Sigmoid colon (tissue), 7 donors: ENCODE measurements around the gene LRRC7. TPM values are rescaled to one million over a fixed set of nuclear protein-coding genes. Genes with fewer than 3 reads are reported as not detected.

Experiments
- DNase-seq: peaks from one replicate; pipeline ENCODE4 v3.0.0-alpha.2; 2019
- H3K27ac ChIP-seq, 4 donors: fragments of 200-600 bp; sonication (generic); one replicate each; pipeline ENCODE4 v1.5.1; 2016 to 2019; ENCODE audit warnings: mild to moderate bottlenecking in 1 of 4
- H3K27me3 ChIP-seq, 3 donors: fragments of 200-600 bp; sonication (generic); one replicate each; pipeline ENCODE4 v1.5.1; 2019; ENCODE audit warnings: mild to moderate bottlenecking in 1 of 3
- H3K36me3 ChIP-seq, 4 donors: fragments of 200-600 bp; sonication (generic); one replicate each; pipeline ENCODE4 v1.5.1; 2016 to 2019
- H3K4me1 ChIP-seq, 4 donors: fragments of 200-600 bp; sonication (generic); one replicate each; pipeline ENCODE4 v1.5.1; 2017 to 2019
- H3K4me3 ChIP-seq, 4 donors: fragments of 200-600 bp; sonication (generic); one replicate each; pipeline ENCODE4 v1.5.1; 2017 to 2019; ENCODE audit warnings: mild to moderate bottlenecking in 2 of 4, moderate library complexity in 1 of 4
- H3K9me3 ChIP-seq, 4 donors: fragments of 200-600 bp in 3 of 4; sonication (generic) in 3 of 4; one replicate each; pipeline versions ENCODE4 v1.5.1 to v1.6.1; 2013 to 2019
- EP300 ChIP-seq, 4 donors: sonication (generic); formaldehyde crosslinking; IDR thresholded peaks; one replicate each; pipeline ENCODE4 v1.6.1; 2017; ENCODE audit warnings: antibody characterized with exemption in 4 of 4
- POLR2A ChIP-seq, 2 donors: fragments of 450-650 bp; IDR thresholded peaks; one replicate each; pipeline ENCODE4 v1.6.1; 2016; ENCODE audit warnings: antibody characterized with exemption in 2 of 2, mild to moderate bottlenecking in 2 of 2, moderate library complexity in 2 of 2
- POLR2AphosphoS5 ChIP-seq, 4 donors: sonication (generic); formaldehyde crosslinking; IDR thresholded peaks; one replicate each; pipeline ENCODE4 v1.6.1; 2017; ENCODE audit warnings: antibody characterized with exemption in 4 of 4
- WGBS, 2 donors: extraction: QIAGEN DNeasy Blood & Tissue Kit; methylation state at CpG; one replicate each; pipeline ENCODE4 v1.1.7; 2013; 5-methylcytosine and 5-hydroxymethylcytosine counted together
- intact Hi-C: fragments of 100-400 bp; cut with DNase I; formaldehyde crosslinking; loops from one replicate; pipeline ENCODE4 v1.15.1; 2023
- polyA plus RNA-seq, 3 donors: library from polyadenylated mRNA; stranded (reverse); fragments of 200-250 nt; gene quantifications; one replicate each; pipeline ENCODE4 v1.2.3, GENCODE V29; 2013
- total RNA-seq, 4 donors: library from RNA; depleted of rRNA; stranded (reverse); fragments of >200 nt; gene quantifications; one replicate each; pipeline ENCODE4 v1.1.0, GENCODE V29; 2016
- TF ChIP-seq, protein P1 (sequence below), 4 experiments: fragments of 450-650 bp in 3 of 4; fragments of 200-600 bp in 1 of 4; IDR thresholded peaks; one replicate each; pipeline ENCODE4 v1.5.1; 2016 to 2019; ENCODE audit warnings: antibody characterized with exemption in 4 of 4, mild to moderate bottlenecking in 3 of 4, moderate library complexity in 2 of 4
- donor health status: healthy with polysubstance abuse.
- donor health status: Bipolar disorder and iron deficiency.
- donor health status: healthy.

The LRRC7 gene
- total and polyA plus RNA-seq, 7 donors, result 0.16 to 1.9 (median 0.41) TPM; not detected in 2

DNA sequence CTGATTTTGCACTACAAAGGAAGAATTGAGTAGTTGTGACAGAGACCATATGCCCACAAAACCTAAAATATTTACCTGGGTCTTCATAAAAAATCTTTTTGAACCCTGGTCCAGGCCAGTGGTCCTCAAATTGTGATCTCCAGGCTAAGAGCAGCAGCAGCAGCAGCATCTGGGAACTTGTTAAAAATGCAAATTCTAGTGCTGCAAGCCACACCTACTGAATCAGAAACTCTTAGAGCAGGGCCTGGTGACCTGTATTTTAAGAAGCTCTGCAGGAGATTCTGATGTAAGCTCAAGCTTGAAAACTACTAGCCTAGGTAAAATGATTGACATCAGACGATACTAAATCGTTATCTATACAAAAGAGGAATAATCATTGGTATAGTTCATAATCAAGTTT, 112.2 kb downstream of the LRRC7 start:
- Histone ChIP-seq H3K27me3 (no peaks in the 10 kb centered on the region), H3K4me3 (no peak overlapping the region), H3K36me3 (no peaks in the 10 kb centered on the region), H3K27ac (no peak overlapping the region), H3K9me3 (no peaks in the 10 kb centered on the region), H3K4me1 (peaks cover 0 to 6% (median 0%) of the 10 kb centered on the region in 4 donors)
- no peak for DNase-seq
- TF ChIP-seq, protein P1, sequence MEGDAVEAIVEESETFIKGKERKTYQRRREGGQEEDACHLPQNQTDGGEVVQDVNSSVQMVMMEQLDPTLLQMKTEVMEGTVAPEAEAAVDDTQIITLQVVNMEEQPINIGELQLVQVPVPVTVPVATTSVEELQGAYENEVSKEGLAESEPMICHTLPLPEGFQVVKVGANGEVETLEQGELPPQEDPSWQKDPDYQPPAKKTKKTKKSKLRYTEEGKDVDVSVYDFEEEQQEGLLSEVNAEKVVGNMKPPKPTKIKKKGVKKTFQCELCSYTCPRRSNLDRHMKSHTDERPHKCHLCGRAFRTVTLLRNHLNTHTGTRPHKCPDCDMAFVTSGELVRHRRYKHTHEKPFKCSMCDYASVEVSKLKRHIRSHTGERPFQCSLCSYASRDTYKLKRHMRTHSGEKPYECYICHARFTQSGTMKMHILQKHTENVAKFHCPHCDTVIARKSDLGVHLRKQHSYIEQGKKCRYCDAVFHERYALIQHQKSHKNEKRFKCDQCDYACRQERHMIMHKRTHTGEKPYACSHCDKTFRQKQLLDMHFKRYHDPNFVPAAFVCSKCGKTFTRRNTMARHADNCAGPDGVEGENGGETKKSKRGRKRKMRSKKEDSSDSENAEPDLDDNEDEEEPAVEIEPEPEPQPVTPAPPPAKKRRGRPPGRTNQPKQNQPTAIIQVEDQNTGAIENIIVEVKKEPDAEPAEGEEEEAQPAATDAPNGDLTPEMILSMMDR (IDR thresholded peaks at IDR 0.05), result no peak
- TF ChIP-seq EP300 (IDR thresholded peaks at IDR 0.05) (no peak), POLR2AphosphoS5 (IDR thresholded peaks at IDR 0.05) (no peak), POLR2A (IDR thresholded peaks at IDR 0.05) (no peak)
- intact Hi-C loops, result no loop called here
- WGBS, 2 donors, result 96 to 97% methylated on average over 2 of the region's 2 CpGs

DNA sequence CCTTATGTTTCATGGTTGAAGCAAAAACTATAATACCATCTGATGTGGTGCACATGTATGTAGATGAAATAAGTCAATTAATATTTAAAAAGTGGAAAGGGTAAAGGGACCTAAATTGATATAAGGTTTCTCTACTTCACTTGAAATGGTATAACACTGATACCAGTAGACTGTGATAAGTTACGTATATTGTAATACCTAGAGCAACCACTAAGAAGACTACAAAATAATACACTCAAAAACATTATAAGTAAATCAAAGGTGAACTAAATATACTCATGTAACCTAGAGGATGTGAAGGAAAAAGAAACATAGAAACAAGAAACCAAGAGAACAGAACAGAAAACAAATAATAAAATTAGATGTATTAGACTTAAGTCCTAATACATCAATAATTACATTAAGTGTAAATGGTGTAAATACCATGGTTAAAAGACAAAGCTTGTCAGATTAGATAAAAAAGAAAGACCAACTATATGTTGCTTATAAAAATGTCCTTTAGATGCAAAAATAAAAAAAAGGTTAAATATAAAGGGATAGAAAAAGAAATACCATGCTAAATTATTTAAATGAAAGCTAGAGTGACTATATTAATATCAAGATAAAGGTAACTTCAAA, 118.8 kb downstream of the LRRC7 start:
- H3K27ac ChIP-seq, result no peak overlapping the region
- no peak overlapping the region for H3K4me3 ChIP-seq
- H3K4me1 ChIP-seq, result peaks cover 0 to 6% (median 0%) of the 10 kb centered on the region in 4 donors
- no peak for DNase-seq
- 95 to 98% methylated on average over 1 of the region's 1 CpG for WGBS, 2 donors
- TF ChIP-seq POLR2AphosphoS5 (IDR thresholded peaks at IDR 0.05) (no peak), POLR2A (IDR thresholded peaks at IDR 0.05) (no peak), EP300 (IDR thresholded peaks at IDR 0.05) (no peak)
- TF ChIP-seq, protein P1 (IDR thresholded peaks at IDR 0.05), result no peak
- intact Hi-C loops, result no loop called here
- H3K36me3 ChIP-seq, result no peaks in the 10 kb centered on the region
- no peaks in the 10 kb centered on the region for H3K27me3 ChIP-seq
- no peaks in the 10 kb centered on the region for H3K9me3 ChIP-seq

DNA sequence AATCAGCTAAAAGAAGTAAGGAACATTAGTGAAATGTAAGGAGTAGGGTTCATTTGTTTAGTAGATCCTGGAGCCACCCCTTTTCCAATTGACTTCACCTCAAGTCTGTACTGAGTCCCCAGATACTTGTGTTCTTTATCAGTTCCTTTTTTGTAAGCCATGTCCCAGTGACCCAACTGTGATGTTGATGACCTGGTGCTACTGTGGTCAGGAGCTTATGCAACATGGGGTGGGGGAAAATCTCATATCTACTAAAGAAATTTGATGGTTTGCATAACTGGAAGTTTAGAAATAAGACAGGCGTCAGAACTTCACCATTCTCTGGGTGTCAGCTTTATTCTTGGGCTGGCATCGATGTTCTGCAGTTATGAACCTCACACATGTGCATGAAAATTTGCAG, 120.5 kb downstream of the LRRC7 start:
- TF ChIP-seq POLR2AphosphoS5 (IDR thresholded peaks at IDR 0.05), result no peak
- TF ChIP-seq, protein P1 (IDR thresholded peaks at IDR 0.05), result no peak
- TF ChIP-seq POLR2A (IDR thresholded peaks at IDR 0.05), result no peak
- TF ChIP-seq EP300 (IDR thresholded peaks at IDR 0.05), result no peak
- Histone ChIP-seq H3K4me1 (peaks cover 0 to 6% (median 0%) of the 10 kb centered on the region in 4 donors), H3K4me3 (no peak overlapping the region), H3K9me3 (no peaks in the 10 kb centered on the region), H3K27ac (no peak overlapping the region), H3K36me3 (no peaks in the 10 kb centered on the region), H3K27me3 (no peaks in the 10 kb centered on the region)
- intact Hi-C loops, result no loop called here
- DNase-seq, result no peak
- 86 to 88% methylated on average over 2 of the region's 2 CpGs for WGBS, 2 donors

DNA sequence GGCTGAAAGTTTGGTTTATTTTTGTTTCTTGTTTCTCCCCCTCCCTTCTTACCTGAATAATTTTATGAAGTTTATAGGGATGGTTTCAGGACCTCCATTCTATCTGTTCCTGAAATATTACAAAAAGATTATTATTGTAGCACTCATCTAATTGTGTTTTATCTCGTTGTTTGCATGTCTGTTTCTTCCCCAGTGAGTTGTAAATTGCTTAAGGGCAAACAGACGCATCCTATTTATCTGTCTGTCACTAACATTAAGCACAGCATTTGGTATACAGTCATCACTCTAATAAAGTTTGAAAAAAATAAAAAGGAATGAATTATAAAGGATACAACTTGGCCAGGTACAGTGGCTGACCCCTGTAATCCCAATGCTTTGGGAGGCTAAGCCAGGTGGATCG, 123.5 kb downstream of the LRRC7 start:
- Histone ChIP-seq H3K27me3 (no peaks in the 10 kb centered on the region), H3K4me3 (no peak overlapping the region), H3K27ac (no peak overlapping the region), H3K4me1 (no peaks in the 10 kb centered on the region), H3K36me3 (no peaks in the 10 kb centered on the region), H3K9me3 (no peaks in the 10 kb centered on the region)
- 56 to 63% methylated on average over 3 of the region's 3 CpGs for WGBS, 2 donors
- TF ChIP-seq, protein P1 (IDR thresholded peaks at IDR 0.05), result no peak
- TF ChIP-seq POLR2A (IDR thresholded peaks at IDR 0.05) (no peak), POLR2AphosphoS5 (IDR thresholded peaks at IDR 0.05) (no peak), EP300 (IDR thresholded peaks at IDR 0.05) (no peak)
- DNase-seq, result no peak
- intact Hi-C loops, result no loop called here
